Right lobe of liver (tissue), 6 donors: ENCODE data around the gene HCAR2. TPM values are rescaled to one million over a fixed set of nuclear protein-coding genes. Genes with fewer than 3 reads are reported as not detected.
A peak's percentile ranks its signal among the peaks of the same experiment; 100 is the strongest.
"Not testable (repeated sequence)": the region's sequence is repeated elsewhere in the genome, so short reads cannot be mapped to it uniquely, and the experiment has no call there.

Source experiments
- ATAC-seq, 4 donors: fragments of 200-7000 bp; cut with Tn5 transposase; one replicate each; pipeline ENCODE4 v1.9.1; 2020; ENCODE audit warnings: mild to moderate bottlenecking in 4 of 4, moderate library complexity in 4 of 4
- DNase-seq, 3 donors: peaks; one replicate each; pipeline ENCODE4 v3.0.0-alpha.2; 2020
- H3K27ac ChIP-seq, 3 donors: fragments of 200-600 bp; one replicate each; pipeline ENCODE4 v1.8.0; 2022
- H3K27me3 ChIP-seq, 2 donors: fragments of 200-600 bp; one replicate each; pipeline ENCODE4 v1.8.0; 2022
- H3K36me3 ChIP-seq, 4 donors: fragments of 200-600 bp; sonication (generic) in 1 of 4; one replicate each; pipeline versions ENCODE4 v1.5.1 to v1.8.0; 2017 to 2022; ENCODE audit warnings: control low read depth in 1 of 4
- H3K4me1 ChIP-seq, 4 donors: fragments of 200-600 bp; sonication (generic) in 1 of 4; one replicate each; pipeline versions ENCODE4 v1.5.1 to v1.8.0; 2017 to 2022; ENCODE audit warnings: control low read depth in 1 of 4
- H3K4me3 ChIP-seq, 3 donors: fragments of 200-600 bp; one replicate each; pipeline ENCODE4 v1.8.0; 2022
- H3K9me3 ChIP-seq, 4 donors: fragments of 200-600 bp; sonication (generic) in 1 of 4; one replicate each; pipeline versions ENCODE4 v1.5.1 to v1.8.0; 2017 to 2022; ENCODE audit warnings: control low read depth in 1 of 4
- CTCF ChIP-seq, 4 donors: fragments of 200-600 bp in 3 of 4; fragments of 450-650 bp in 1 of 4; IDR thresholded peaks; one replicate each; pipeline versions ENCODE4 v1.5.1 to v1.8.0; 2016 to 2022; ENCODE audit warnings: antibody characterized with exemption in 4 of 4, mild to moderate bottlenecking in 2 of 4
- POLR2A ChIP-seq: fragments of 450-650 bp; IDR thresholded peaks from one replicate; pipeline ENCODE4 v1.6.1; 2017; ENCODE audit warnings: antibody characterized with exemption, mild to moderate bottlenecking
- WGBS: methylation state at CpG from one replicate; pipeline ENCODE4 v1.1.6; 2018; ENCODE audit warnings: low coverage, low lambda C conversion rate; ENCODE audit not compliant: insufficient coverage; ENCODE audit errors: missing lambda C conversion rate; 5-methylcytosine and 5-hydroxymethylcytosine counted together
- intact Hi-C, 2 donors: fragments of 100-400 bp; cut with DNase I; formaldehyde crosslinking; loops; one replicate each; pipeline versions ENCODE4 v1.11.2 to v1.14.1; 2022
- total RNA-seq, 6 experiments: library from RNA; depleted of rRNA in 2 of 6; stranded (reverse); fragments of >200 nt in 2 of 6; fragmentation: NEBNext Ultra II Directional in 3 of 6; extraction: Animal tissue kit (Norgen Biotek cat#: 25700) in 3 of 6; gene quantifications; one replicate each; pipeline versions ENCODE4 v1.1.0 to v1.2.4, GENCODE V29; 2016 to 2023
- donor health status: DM: no; HTN: yes; CAD: no.
- donor health status: DM: no; HTN: no; CAD: no.
- donor health status: DM: no; HTN: no; CAD: no.
- donor health status: DM: no; HTN: yes; CAD: no.
- donor health status: DM: no; HTN: yes; CAD: no.

Gene HCAR2
- total RNA-seq, 6 experiments from 2014 or later: 0.14 to 4.5 (median 0.41) TPM; not detected in 2

- intact Hi-C loops: no loop called here
- DNase-seq (no peak), ATAC-seq (peak in 1 of 4 donors; percentile 28)
- no peaks in the 10 kb centered on the region for H3K4me1 ChIP-seq
- no peak overlapping the region for H3K27ac ChIP-seq
- TF ChIP-seq CTCF (IDR thresholded peaks at IDR 0.05) (no peak), POLR2A (no peak)
- H3K27me3 ChIP-seq: no peaks in the 10 kb centered on the region
- no peaks in the 10 kb centered on the region for H3K36me3 ChIP-seq
- 49% methylated on average over 11 of the region's 11 CpGs for WGBS
- no peak overlapping the region for H3K4me3 ChIP-seq
- H3K9me3 ChIP-seq: no peaks in the 10 kb centered on the region
Observed at GRCh38 chr12:122721057-122721545, 17.9 kb upstream of the HCAR2 start.

GRCh38 chr12:122716658-122717057 lies 13.5 kb upstream of the HCAR2 start, which contains the start of gene HCAR3:
Gene HCAR3 (minus strand): TSS chr12:122716811. CDS start chr12:122716737, 74 bp downstream.
- intact Hi-C loops, H3K36me3 ChIP-seq, H3K27ac ChIP-seq, H3K4me1 ChIP-seq, H3K9me3 ChIP-seq, H3K27me3 ChIP-seq, H3K4me3 ChIP-seq: not testable (repeated sequence)
- ATAC-seq (peak; percentile 23 to 65 (median 42)), DNase-seq (peak in 1 of 3 donors; percentile 40)
- WGBS: 45% methylated on average over 7 of the region's 10 CpGs

DNA sequence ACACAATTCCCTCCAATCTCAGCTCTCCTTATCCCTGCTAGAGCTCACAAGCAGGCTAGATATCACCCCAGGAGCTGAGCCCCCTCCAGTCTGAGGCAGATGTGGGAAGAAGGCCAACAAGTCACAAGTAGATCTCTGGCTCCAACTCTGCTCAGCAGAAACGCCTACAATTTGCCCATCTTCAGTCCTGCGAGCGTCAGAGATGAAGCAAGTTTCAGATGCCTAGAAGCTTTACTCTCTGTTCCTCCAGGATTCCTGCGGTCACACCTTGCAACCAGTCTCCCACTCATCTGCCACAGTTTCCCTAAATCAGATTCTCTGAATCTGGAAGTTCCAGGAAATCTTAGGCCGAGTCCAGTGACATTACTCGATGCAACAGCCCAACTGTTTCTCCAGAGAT lies 12.1 kb upstream of the HCAR2 start:
- WGBS: 70% methylated on average over 4 of the region's 6 CpGs
- intact Hi-C loops: not testable (repeated sequence)
- ATAC-seq: peak in 1 of 4 donors; percentile 18

GRCh38 chr12:122713491-122714188 lies 10.5 kb upstream of the HCAR2 start:
- DNase-seq, H3K4me1 ChIP-seq, H3K9me3 ChIP-seq, H3K27ac ChIP-seq, H3K4me3 ChIP-seq, H3K36me3 ChIP-seq, intact Hi-C loops, H3K27me3 ChIP-seq: not testable (repeated sequence)
- peak in 3 of 4 donors; percentile 38 to 61 (median 45) for ATAC-seq
- WGBS: 89% methylated on average over 2 of the region's 10 CpGs

More for the DNA sequence above, 12.1 kb upstream of the HCAR2 start:
- not testable (repeated sequence) for H3K4me1 ChIP-seq, H3K27ac ChIP-seq, H3K4me3 ChIP-seq, H3K27me3 ChIP-seq, DNase-seq, H3K36me3 ChIP-seq, H3K9me3 ChIP-seq

DNA sequence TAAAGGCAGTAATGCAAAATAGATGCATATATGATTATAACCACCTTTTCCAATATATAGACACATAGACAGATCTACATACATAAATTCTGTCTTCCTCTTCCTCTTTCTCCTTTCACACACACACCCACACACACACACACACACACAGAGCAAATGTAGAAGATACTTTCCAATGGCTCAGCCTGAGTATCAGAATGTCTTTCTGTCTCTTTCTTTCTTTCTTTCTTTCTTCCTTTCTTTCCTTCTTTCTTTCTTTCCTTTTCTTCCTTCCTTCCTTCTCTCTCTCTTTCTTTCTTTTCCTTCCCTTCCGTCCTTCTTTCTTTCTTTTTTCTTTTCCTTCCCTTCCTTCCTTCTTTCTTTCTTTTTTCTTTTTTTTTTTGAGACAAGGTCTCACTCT lies 8.1 kb upstream of the HCAR2 start:
- H3K36me3 ChIP-seq, H3K27me3 ChIP-seq, H3K4me1 ChIP-seq, intact Hi-C loops, DNase-seq, H3K9me3 ChIP-seq, H3K27ac ChIP-seq, H3K4me3 ChIP-seq, ATAC-seq: not testable (repeated sequence)
- 33% methylated on average over 1 of the region's 1 CpG for WGBS

GRCh38 chr12:122710341-122710740 lies 7.2 kb upstream of the HCAR2 start:
- intact Hi-C loops, H3K4me1 ChIP-seq, H3K9me3 ChIP-seq, H3K27me3 ChIP-seq, H3K4me3 ChIP-seq, ATAC-seq, H3K27ac ChIP-seq, H3K36me3 ChIP-seq: not testable (repeated sequence)
- 82% methylated on average over 2 of the region's 2 CpGs for WGBS
- DNase-seq: peak in 1 of 3 donors; percentile 8

- H3K4me3 ChIP-seq, intact Hi-C loops, DNase-seq, H3K36me3 ChIP-seq, ATAC-seq, H3K27ac ChIP-seq, H3K9me3 ChIP-seq, H3K4me1 ChIP-seq, H3K27me3 ChIP-seq: not testable (repeated sequence)
- no CpG with 5 or more reads among the region's 3 CpGs for WGBS
Observed at GRCh38 chr12:122709287-122709686, 6.1 kb upstream of the HCAR2 start.

- H3K36me3 ChIP-seq, H3K27me3 ChIP-seq, H3K4me3 ChIP-seq, ATAC-seq, DNase-seq, H3K27ac ChIP-seq, H3K9me3 ChIP-seq, H3K4me1 ChIP-seq, intact Hi-C loops: not testable (repeated sequence)
- WGBS: 59% methylated on average over 3 of the region's 3 CpGs
Observed at GRCh38 chr12:122703841-122704240, 684 bp upstream of the HCAR2 start.

DNA sequence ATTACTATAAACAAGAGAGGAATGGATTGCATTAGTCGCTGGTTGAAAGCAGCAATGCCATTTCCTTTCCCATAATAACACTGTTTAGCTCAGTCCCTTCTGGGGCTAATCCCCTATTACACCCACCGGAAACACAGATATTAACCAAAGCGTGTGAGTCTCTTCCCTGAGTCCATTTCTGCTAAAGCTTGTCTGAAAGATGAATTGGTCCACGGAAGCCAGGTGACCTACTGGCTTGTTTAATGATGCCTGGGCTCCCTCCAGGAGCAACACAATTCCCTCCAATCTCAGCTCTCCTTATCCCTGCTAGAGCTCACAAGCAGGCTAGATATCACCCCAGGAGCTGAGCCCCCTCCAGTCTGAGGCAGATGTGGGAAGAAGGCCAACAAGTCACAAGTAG lies 1.7 kb downstream of the HCAR2 start:
- H3K27me3 ChIP-seq, DNase-seq, ATAC-seq, H3K36me3 ChIP-seq, H3K4me3 ChIP-seq, H3K9me3 ChIP-seq, H3K27ac ChIP-seq, intact Hi-C loops, H3K4me1 ChIP-seq: not testable (repeated sequence)
- 67% methylated on average over 3 of the region's 4 CpGs for WGBS

DNA sequence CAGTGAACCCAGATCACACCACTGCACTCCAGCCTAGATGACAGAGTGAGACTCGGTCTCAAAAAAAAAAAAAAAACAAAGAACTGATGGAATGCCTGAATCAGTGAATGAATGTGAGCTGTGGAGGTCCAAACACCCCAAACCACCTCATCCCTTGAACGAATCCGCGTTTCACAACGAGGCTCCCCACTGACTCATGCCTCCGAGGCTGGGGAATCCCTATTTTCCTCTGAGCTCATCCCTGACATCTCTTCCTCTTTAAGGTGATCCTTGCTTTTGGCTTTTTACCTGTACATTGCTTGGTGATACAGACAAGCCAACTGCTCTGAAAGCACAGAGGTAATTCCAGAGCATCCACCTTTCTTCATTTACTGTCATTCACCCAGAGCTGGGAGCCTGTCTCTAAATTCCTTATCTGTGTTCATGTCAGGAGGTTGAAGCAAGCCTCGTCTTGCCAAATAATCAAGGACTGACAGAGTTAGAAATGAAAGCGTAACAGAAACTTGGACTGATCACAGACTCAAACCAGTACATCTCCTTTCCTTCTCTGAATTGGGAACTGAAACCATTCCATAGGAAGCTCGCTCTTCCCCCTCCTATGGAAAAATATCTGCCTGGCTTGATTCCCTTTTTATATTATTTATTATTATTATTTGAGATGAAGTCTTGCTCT lies 3.0 kb downstream of the HCAR2 start:
- H3K36me3 ChIP-seq, DNase-seq, H3K4me1 ChIP-seq, intact Hi-C loops, H3K27ac ChIP-seq, H3K27me3 ChIP-seq, H3K9me3 ChIP-seq, H3K4me3 ChIP-seq: not testable (repeated sequence)
- 80% methylated on average over 2 of the region's 9 CpGs for WGBS
- peak in 3 of 4 donors; percentile 36 to 58 (median 47) for ATAC-seq
